Measurements from ENCODE around the gene OR5T2. TPM values are rescaled to one million over a fixed set of nuclear protein-coding genes. Genes with fewer than 3 reads are reported as not detected.
"Not testable (repeated sequence)": the region's sequence is repeated elsewhere in the genome, so short reads cannot be mapped to it uniquely, and the experiment has no call there.

The OR5T2 gene
- total and polyA plus RNA-seq, 2 donors (not counting 1 experiment from before 2014, with no cell fraction given), result not detected

GRCh38 chr11:56251954-56252353 lies 17.9 kb upstream of the OR5T2 start, which contains the start of gene OR5T3:
Gene OR5T3 (plus strand): TSS chr11:56252254. CDS start chr11:56252254, 0 bp downstream.
- Histone ChIP-seq H3K4me3 (replicated peaks in 1 of 4; ENCODE audit: control extremely low read depth in 1 of 4, insufficient read depth in 1 of 4, low read depth in 3 of 4, low read length in 4 of 4) (no peak within 1 kb of the TSS), H3K4me1 (ENCODE audit: control insufficient read depth, extremely low read depth, insufficient read depth, low read length) (no peaks in the 10 kb centered on the region), H3K27me3 (ENCODE audit: control insufficient read depth, insufficient read depth, low read length) (no peaks in the 10 kb centered on the region), H3K9me3 (ENCODE audit: control insufficient read depth, insufficient read depth, low read depth, low read length) (no peaks in the 10 kb centered on the region), H3K4me2 (ENCODE audit: extremely low read depth, insufficient read depth, low read length) (no peak within 1 kb of the TSS), H3K79me2 (ENCODE audit: control insufficient read depth, insufficient read depth, low read length) (no peaks in the 10 kb centered on the region), H2AFZ (ENCODE audit: low read length) (no peak within 1 kb of the TSS), H3K36me3 (ENCODE audit: control insufficient read depth, insufficient read depth, low read length) (no peaks in the 10 kb centered on the region), H3K9ac (ENCODE audit: insufficient read depth, low read length) (no peak within 1 kb of the TSS), H3K27ac (ENCODE audit: insufficient read depth, low read length) (no peak within 1 kb of the TSS), H4K20me1 (ENCODE audit: control insufficient read depth, extremely low read depth, insufficient read depth, low read length) (no peaks in the 10 kb centered on the region)
- no peak for DNase-seq (ENCODE audit: low read depth in 2 of 2)
- no peak for TF ChIP-seq CTCF (conservative IDR thresholded peaks at IDR 0.05 in 1 of 2, IDR thresholded peaks at IDR 0.05 in 1 of 2; ENCODE audit: low read depth in 1 of 2, low read length in 2 of 2)
- no peak for TF ChIP-seq EZH2 (IDR thresholded peaks at IDR 0.05; ENCODE audit: low read length, missing control alignments)

- not testable (repeated sequence) for H3K36me3 ChIP-seq (ENCODE audit: control insufficient read depth, insufficient read depth, low read length); H3K4me2 ChIP-seq (ENCODE audit: extremely low read depth, insufficient read depth, low read length); H3K79me2 ChIP-seq (ENCODE audit: control insufficient read depth, insufficient read depth, low read length); H3K9me3 ChIP-seq (ENCODE audit: control insufficient read depth, insufficient read depth, low read depth, low read length); H3K4me1 ChIP-seq (ENCODE audit: control insufficient read depth, extremely low read depth, insufficient read depth, low read length); DNase-seq (ENCODE audit: low read depth in 2 of 2); H2AFZ ChIP-seq (ENCODE audit: low read length); H3K27me3 ChIP-seq (ENCODE audit: control insufficient read depth, insufficient read depth, low read length); H3K9ac ChIP-seq (ENCODE audit: insufficient read depth, low read length); H4K20me1 ChIP-seq (ENCODE audit: control insufficient read depth, extremely low read depth, insufficient read depth, low read length); H3K27ac ChIP-seq (ENCODE audit: insufficient read depth, low read length); H3K4me3 ChIP-seq (replicated peaks in 1 of 4; ENCODE audit: control extremely low read depth in 1 of 4, insufficient read depth in 1 of 4, low read depth in 3 of 4, low read length in 4 of 4)
These were observed 14.3 kb downstream of the OR5T2 start for GRCh38 chr11:56219735-56220134.

- no peak for TF ChIP-seq EZH2 (IDR thresholded peaks at IDR 0.05; ENCODE audit: low read length, missing control alignments)
- TF ChIP-seq CTCF (conservative IDR thresholded peaks at IDR 0.05 in 1 of 2, IDR thresholded peaks at IDR 0.05 in 1 of 2; ENCODE audit: low read depth in 1 of 2, low read length in 2 of 2), result no peak
- H3K27ac ChIP-seq (ENCODE audit: insufficient read depth, low read length), result no peak overlapping the region
- DNase-seq (ENCODE audit: low read depth in 2 of 2), result no peak
These were observed 19.5 kb downstream of the OR5T2 start for GRCh38 chr11:56214537-56214936.

More at GRCh38 chr11:56214537-56214936, 19.5 kb downstream of the OR5T2 start:
- Histone ChIP-seq H2AFZ (ENCODE audit: low read length) (no peak overlapping the region), H3K36me3 (ENCODE audit: control insufficient read depth, insufficient read depth, low read length) (no peaks in the 10 kb centered on the region), H4K20me1 (ENCODE audit: control insufficient read depth, extremely low read depth, insufficient read depth, low read length) (no peaks in the 10 kb centered on the region), H3K4me3 (replicated peaks in 1 of 4; ENCODE audit: control extremely low read depth in 1 of 4, insufficient read depth in 1 of 4, low read depth in 3 of 4, low read length in 4 of 4) (no peak overlapping the region), H3K4me2 (ENCODE audit: extremely low read depth, insufficient read depth, low read length) (no peak overlapping the region), H3K27me3 (ENCODE audit: control insufficient read depth, insufficient read depth, low read length) (no peaks in the 10 kb centered on the region), H3K79me2 (ENCODE audit: control insufficient read depth, insufficient read depth, low read length) (no peaks in the 10 kb centered on the region), H3K9me3 (ENCODE audit: control insufficient read depth, insufficient read depth, low read depth, low read length) (no peaks in the 10 kb centered on the region), H3K9ac (ENCODE audit: insufficient read depth, low read length) (no peak overlapping the region), H3K4me1 (ENCODE audit: control insufficient read depth, extremely low read depth, insufficient read depth, low read length) (no peaks in the 10 kb centered on the region)
